Stimulated activated CD8-positive, alpha-beta memory T cell treated with anti-CD3 and anti-CD28 coated beads, Interleukin-4, amount 100 ng/mL, for 4 hours (primary cell): ENCODE measurements around the gene DGKI.

Source experiments
- DNase-seq, 2 donors: peaks; one replicate each; pipeline ENCODE4 v3.0.0-alpha.2; 2020; ENCODE audit warnings: low read depth in 2 of 2, low spot score in 1 of 2

Gene DGKI

DNA sequence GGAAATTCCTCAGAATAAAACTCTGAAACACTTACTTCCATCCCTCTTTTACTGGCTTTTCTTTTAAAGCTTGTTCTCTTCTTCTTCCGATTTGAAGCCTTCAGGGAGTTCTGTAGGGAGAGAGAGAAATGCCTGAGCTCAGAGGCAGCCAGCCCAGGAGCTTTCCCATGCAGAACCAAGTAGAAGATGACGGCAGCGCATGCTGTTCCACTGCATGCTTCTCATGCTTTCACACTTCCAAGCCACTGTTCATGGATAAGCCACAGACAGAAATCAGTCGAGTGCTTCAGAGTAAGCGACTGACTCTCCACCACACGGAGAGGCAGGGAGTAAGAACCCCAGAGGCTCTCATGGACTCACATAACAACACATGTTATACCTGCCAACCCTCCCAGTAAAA is 237.3 kb downstream of the DGKI start:
- DNase-seq = no peak

DNA sequence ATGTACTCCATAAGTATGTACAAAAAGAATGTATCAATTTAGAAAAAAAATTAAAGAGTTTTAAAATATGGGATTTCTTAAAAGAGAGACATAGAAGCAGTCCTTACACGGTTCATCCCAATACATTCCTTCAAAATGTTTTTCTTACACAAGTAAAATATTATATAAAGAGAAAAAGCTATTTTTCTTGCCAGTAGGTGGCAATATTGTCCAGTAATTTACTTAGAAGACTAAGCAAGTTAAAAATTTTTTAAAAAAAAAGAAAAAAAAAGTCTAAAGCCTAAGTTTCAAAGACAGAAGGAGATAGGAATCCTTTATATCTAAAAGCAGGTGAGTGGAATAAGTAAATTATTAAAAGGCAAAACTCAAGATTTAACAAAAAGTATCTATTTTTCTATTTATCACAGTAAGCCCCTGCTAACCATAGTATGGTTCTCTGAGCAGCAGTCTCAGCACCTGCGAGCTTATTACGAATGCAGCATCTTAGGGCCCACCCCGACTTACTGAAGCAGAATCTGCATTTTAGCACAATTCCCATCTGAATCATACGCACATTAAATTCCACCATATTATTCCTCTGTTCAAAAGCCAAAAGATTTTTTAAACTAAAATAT is 240.6 kb downstream of the DGKI start:
- no peak for DNase-seq

DNA sequence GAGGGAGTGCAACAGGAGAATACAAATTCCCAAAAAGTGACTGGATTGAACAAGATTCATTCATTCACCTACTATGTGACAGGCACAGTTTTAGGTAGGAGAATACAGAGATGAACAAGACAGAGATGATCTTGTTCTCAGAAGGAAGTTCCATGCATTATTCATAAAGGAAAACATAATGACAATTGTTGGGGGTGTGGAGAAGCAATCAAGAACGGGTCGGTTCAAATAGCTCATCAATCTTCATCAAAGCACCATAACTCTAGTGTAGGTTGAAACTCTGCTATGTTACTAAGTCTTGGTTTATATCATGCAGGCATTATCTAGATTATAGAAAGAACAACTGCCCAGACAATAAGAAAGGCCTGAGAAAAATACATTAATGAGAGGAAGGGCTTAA is 243.7 kb downstream of the DGKI start:
- no peak for DNase-seq

GRCh38 chr7:137601642-137602041 is 245.1 kb downstream of the DGKI start:
- no peak for DNase-seq

- DNase-seq = no peak
Measured at GRCh38 chr7:137597856-137598255, 248.9 kb downstream of the DGKI start.

DNA sequence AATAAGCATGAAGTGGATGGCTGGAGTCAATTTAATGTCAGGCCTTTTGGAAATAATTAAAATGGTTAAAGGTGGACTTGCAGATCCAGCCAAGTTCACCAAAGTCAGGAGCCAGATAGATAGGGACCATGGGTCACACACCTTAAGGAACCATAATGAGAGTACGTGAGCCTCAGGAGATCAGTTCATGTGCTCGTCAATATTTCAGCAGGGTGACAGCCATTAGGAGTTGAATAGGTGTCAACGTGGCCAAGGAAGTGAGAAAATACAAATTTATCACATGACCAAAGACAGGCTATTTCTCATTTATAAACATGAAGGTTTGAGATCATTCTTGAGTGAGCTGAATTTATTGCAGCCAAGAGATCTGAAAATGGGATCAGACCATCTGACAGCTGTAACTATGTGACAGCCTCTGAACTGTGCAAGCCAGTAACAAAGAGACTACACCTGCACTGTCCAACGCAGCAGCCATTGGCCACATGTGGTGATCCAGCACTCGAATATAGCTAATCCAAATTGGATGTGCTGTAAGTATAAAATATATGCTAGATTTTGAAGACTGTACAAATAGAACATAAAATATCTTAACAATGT is 253.6 kb downstream of the DGKI start:
- no peak for DNase-seq

GRCh38 chr7:137592232-137592896 is 254.4 kb downstream of the DGKI start:
- DNase-seq = no peak

GRCh38 chr7:137591421-137591837 is 255.3 kb downstream of the DGKI start:
- no peak for DNase-seq

GRCh38 chr7:137590756-137591305 is 255.9 kb downstream of the DGKI start:
- no peak for DNase-seq

DNA sequence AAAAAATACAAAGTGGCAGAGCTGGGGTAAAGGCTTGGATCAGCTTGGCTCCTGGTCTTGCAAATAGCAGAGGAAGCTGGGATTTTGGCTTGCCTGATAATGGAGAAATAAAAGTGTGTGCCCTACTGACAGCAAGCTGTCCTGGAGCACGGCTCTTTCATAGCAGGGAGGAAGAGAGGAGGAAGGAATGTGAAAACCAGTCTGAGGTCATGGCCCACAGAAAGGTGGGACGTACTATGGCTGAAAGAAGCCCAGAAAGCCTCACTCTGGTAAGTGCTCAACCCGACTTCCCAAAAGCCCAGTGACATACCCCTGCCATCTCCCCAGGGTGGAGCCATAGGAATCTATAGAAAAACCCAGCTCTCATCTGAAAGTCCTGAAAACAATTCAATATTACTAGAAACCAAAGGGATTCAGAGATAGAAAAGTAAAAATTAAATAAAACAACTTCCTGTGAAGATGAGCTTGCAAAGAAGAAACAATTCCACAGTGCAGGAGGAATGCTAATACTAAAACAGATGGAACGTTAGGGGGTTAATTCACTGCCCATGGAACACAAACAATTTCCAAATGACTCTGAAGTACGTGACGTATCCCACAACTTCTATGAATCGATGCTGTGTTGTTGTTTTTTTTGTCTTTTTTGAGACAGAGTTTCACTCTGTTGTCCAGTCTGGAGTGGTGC is 256.6 kb downstream of the DGKI start:
- no peak for DNase-seq

- no peak for DNase-seq
Measured at GRCh38 chr7:137587326-137587725, 259.4 kb downstream of the DGKI start.

DNA sequence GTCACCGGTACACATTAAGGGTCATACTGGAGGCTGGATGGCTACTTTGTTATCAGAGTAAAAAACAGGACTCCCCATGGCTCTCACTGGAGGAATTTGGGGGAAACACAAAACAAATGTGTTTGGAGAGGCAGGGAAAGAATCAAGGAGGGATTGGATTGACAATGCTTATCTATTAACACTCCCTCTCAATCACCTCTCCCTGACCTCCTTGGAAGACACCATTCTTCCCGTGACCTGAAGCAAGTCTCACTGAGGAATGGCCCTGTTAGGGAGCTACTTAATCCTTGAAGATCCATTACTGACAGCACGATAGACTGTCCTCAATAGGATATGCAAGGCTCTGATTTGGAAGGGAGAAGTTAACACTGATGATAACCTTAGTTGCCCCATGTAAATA is 261.2 kb downstream of the DGKI start:
- no peak for DNase-seq

GRCh38 chr7:137583172-137583571 is 263.6 kb downstream of the DGKI start:
- DNase-seq = no peak

DNA sequence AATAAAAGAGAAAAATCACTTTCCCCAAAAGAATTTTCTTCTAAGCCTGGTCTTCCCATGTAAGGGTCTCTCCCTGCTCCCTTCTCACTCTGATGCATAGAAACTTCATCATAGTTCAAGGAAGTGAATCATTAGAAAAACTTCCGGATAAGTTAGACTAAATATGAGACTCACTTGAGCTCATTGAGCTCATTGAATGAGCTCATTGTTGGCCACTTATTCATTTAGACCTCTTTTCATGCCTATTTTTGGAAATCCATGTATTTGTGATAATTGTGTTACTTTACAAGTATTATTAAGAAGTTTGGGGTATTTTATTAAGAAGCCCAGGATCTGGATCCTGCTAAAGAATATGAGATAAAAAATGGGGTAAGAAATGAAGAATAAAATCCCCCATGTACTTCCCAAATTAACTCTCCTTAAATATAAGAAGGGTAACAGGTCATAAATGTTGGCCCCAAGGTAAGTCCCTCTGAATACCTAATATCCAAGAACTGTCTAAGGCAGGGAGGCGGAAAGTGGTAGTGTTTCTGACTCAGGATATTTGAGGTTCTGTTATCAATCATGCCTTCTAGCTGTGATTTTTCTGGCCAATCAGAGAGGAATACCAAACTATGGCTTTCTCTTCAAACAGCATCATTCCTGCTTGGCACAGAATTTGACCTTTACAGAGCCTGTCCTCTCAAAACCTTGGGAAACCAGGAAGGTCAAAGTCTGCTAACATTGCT is 266.7 kb downstream of the DGKI start:
- DNase-seq = no peak

GRCh38 chr7:137578541-137578940 is 268.2 kb downstream of the DGKI start:
- DNase-seq = no peak

- DNase-seq = no peak
Measured at GRCh38 chr7:137577184-137577583, 269.6 kb downstream of the DGKI start.

DNA sequence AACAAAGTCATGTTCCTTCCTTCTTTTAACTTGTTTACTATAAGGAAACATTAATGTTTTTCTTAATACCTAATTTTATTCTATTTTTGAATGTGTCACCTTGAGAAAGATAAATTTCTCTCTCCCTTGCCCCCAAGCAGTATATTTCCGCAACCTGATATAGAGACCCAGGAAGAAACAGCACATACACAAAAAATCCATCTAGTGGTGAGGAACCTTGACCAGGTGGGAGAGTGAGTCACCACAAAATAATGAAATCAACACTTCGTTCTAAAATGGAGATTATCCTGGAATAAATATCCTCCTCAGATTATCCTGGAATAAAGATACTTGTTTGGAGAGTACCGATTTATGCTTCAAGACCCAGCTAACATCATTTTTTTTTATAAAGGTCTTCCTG is 270.3 kb downstream of the DGKI start:
- no peak for DNase-seq

GRCh38 chr7:137574812-137575211 is 272.0 kb downstream of the DGKI start:
- no peak for DNase-seq

DNA sequence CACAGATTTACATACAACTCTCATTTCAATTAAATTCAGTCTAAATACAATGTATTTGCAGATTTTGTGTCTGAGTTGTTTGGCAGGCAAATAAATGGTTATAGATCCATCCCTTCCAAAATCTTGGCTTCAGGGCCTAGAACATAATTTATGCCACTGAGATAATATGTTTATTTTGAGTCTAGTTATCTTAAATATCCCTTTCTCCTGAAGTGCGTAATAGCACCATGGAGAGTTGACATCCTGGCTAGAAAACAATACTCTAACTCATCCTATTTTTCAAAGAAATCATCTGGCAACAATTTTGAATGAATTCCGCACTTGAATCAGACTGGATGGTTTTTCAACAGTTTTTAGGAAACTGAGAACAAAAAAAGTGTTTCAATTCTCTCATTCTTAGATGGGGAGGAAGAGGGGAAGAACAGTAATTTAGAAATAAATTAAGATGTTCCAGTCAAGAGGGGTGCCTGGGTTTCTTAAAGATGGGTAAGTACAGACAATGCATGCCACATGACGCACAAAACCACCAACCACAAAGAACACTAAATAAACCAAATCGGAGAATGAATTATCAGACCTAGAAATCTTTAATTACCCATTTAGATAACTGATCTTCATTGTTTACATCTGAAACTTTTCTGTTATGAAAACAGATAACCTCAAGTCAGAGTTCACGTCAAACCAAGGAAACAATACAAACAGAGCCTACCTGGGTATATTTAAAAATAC is 274.6 kb downstream of the DGKI start:
- DNase-seq = no peak

- DNase-seq = no peak
Measured at GRCh38 chr7:137564677-137565076, 282.1 kb downstream of the DGKI start.

- no peak for DNase-seq
Measured at GRCh38 chr7:137563981-137564380, 282.8 kb downstream of the DGKI start.
